Effector CD8-positive, alpha-beta T cell (primary cell): ENCODE results near the gene ENG.
"Not testable (repeated sequence)": the region's sequence is repeated elsewhere in the genome, so short reads cannot be mapped to it uniquely, and the experiment has no call there.

ENCODE experiments used
- DNase-seq: peaks from one replicate; lab custom pipeline; 2025; lab: John Stamatoyannopoulos, UW

Gene ENG

DNA sequence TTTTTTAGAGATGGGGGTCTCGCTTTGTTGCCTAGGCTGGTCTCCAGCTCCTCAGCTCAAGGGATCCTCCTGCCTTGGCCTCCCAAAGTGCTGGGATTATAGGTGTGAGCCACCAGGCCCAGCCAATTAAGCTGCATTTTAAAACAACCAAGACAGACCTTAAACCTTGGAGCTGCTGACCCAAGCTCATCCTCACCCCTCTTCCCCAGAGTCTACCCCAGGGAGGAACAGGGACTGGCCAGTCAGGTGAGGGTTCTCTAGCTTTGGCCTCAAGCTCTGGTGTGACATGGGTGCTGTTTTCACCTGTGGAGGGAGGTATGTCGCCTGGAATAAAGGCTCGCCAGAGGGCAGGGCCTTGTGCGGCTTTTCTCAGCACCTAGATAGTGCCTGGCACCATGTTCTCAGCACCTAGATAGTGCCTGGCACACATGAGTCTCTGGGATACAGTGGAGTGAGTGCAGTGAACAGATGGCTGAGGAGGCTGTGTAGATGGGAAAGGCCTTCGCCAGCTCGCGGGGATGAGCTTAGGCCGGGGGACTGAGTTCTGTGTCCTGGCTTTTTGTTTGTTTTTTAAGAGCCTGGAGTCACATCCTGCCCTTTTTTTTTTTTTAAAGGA lies 61.3 kb downstream of the ENG start:
- no peak for DNase-seq

DNA sequence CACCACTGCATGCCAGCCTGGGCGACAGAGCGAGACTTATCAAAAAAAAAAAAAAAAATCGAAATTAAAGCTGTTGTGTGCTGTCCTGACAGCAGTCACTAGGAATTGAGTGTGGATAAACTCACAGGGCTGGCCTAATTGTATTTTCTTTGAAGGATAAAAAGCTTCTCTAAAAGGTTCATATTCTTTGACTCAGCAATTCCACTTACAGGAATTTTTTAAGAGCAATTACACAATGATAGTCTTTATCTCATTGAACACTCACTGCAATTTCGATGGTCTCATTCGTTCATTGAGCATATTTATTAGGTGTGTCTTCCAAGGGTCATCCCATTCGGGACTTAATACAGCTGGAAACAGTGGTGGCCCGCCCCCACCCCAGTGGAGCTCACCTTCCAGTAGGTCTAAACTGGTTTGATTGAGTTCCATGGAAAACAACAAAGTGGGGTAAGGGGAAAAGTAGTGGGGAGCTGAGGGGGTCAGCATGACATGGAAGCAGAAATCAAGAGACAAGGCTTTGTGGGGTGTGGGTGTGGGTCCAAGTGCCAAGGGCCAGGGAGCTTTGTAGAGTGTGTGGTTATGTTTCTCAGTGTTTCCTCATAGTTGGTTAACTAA lies 61.9 kb downstream of the ENG start:
- no peak for DNase-seq

- no peak for DNase-seq
These were observed 63.4 kb downstream of the ENG start for GRCh38 chr9:127791085-127791484.

DNA sequence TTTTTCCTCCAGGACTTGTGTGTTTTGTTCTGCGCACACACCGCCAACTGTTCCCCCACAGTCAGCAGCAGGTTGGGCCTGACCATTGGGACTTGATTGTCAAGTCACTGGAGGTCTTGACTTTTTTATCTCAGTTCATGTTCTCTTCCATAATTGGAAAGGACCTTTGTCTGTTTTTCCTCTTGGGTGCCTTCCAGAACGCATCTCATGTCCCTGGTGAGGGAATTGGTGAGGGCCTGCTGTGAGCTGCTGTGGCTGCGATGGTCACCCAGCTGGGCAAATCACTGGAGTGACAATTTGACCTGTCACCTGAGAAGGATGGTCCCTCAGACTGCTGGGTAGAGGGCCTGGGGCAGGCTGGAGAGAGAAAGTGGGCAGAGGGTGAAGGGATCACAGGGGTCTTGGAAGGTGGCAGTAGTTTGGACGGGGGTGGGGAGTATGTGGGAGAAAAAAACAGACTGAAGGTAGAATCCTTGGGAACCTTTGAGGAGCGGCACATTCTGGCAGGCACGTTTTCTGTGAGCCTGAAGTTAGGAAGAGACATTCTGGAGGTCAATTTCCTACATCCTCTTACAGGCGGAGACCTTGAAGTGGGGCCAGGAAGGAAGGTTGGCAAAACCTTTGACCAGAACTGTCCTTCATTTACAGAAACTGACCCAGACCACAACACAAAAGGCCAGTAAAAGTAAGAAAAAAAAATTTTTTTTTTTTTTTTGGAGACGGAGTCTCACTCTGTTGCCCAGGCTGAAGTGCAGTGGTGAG lies 64.2 kb downstream of the ENG start:
- DNase-seq, result no peak

DNA sequence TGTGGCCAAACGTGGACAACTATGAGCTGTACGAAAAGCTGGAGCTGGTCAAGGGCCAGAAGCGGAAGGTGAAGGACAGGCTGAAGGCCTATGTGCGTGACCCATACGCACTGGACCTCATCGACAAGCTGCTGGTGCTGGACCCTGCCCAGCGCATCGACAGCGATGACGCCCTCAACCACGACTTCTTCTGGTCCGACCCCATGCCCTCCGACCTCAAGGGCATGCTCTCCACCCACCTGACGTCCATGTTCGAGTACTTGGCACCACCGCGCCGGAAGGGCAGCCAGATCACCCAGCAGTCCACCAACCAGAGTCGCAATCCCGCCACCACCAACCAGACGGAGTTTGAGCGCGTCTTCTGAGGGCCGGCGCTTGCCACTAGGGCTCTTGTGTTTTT lies 65.3 kb downstream of the ENG start:
- DNase-seq, result no peak

GRCh38 chr9:127788337-127789011 lies 66.0 kb downstream of the ENG start:
- no peak for DNase-seq

- no peak for DNase-seq
These were observed 67.7 kb downstream of the ENG start for GRCh38 chr9:127786773-127787104.

GRCh38 chr9:127785933-127786772 lies 68.3 kb downstream of the ENG start, which contains the start of gene CDK9:
TSS of gene CDK9 (plus strand) at chr9:127786034. CDS start at chr9:127786149, 115 bp downstream.
- peak; percentile 86 for DNase-seq

GRCh38 chr9:127785023-127785932 lies 69.2 kb downstream of the ENG start:
- peak; percentile 85 for DNase-seq

GRCh38 chr9:127783111-127784008 lies 71.1 kb downstream of the ENG start:
- peak; percentile 38 for DNase-seq

DNA sequence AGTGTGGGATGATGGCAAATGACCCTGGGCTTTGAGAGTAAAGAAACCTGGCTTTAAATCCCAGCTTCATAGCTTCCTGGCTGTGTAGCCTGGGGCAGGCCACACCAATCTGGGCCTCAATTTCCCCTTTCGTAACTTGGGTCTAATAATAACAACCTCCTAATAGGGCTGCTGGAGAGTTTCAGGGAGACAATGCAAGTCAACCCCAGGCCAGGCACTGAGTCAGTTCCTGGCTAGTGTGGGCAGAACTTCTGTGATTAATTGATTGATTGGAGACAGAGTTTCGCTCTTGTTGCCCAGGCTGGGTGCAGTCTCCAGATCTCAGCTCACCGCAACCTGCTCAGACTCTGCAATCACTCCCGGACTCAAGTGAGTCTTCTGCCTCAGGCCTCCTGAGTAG lies 72.7 kb downstream of the ENG start:
- no peak for DNase-seq

GRCh38 chr9:127780909-127781308 lies 73.5 kb downstream of the ENG start:
- not testable (repeated sequence) for DNase-seq

- no peak for DNase-seq
These were observed 74.2 kb downstream of the ENG start for GRCh38 chr9:127780126-127780885.

GRCh38 chr9:127779136-127779981 lies 75.1 kb downstream of the ENG start:
- no peak for DNase-seq

GRCh38 chr9:127778280-127779135 lies 76.0 kb downstream of the ENG start, which contains the start of gene SH2D3C:
TSS of gene SH2D3C (minus strand) at chr9:127778666. CDS start at chr9:127778627, 39 bp downstream.
- DNase-seq, result no peak

DNA sequence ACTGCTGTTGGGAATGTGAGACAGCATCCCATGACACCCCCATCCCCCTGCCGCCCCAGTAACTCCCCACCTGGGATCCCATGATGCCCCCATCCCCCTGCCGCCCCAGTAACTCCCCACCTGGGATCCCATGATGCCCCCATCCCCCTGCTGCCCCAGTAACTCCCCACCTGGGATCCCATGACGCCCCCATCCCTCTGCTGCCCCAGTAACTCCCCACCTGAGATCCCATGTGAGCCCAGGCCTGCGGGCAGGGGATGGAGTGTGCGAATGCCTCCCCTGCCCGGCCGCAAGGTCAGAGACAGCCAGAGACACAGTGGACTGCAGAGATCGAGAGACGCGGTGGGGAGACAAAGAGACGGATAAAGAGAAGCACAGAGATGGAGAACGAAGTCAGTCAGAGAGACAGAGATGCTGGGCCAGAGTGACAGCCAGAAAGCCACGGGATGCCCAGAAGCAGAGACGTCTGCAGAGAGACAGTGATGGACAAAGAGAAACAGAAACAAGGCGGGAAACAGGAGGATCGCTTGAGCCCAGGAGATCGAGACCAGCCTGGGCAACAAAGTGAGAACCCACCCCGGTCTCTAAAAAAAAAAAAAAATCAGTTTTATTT lies 77.0 kb downstream of the ENG start:
- no peak for DNase-seq
